CD4-positive, alpha-beta T cell treated with Interferon alpha-2 for 1 hour (primary cell): Measurements from ENCODE around the gene SMAD1.
A peak's percentile ranks its signal among the peaks of the same experiment; 100 is the strongest.

Experiments
- DNase-seq, 2 donors: peaks; one replicate each; pipeline ENCODE4 v3.0.0-alpha.2; 2020 to 2022

Gene SMAD1

GRCh38 chr4:145481164-145481941 is at the start of gene SMAD1:
Gene SMAD1 (plus strand): TSS chr4:145481853. CDS start chr4:145514614, 32,761 bp downstream.
- peak; percentile 14 to 20 for DNase-seq

DNA sequence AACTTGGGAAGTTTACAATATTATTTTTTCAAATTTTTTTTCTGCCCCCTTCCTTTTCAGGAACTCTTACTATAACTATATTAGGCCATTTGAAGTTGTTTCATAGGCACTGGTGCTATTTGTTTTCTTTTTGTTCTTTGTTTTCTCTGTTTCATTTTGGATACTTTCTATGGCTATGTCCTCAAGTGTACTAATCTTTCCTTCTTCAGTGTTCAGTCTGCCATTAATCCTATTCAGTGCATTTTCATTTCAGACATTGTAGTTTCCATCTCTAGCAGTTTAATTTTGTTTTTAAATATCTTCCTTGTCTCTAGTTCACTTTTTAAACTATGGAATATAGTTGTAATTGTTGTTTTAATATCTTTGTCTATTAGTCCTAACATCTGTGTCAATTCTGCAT is 48.0 kb upstream of the SMAD1 start:
- DNase-seq: no peak

DNA sequence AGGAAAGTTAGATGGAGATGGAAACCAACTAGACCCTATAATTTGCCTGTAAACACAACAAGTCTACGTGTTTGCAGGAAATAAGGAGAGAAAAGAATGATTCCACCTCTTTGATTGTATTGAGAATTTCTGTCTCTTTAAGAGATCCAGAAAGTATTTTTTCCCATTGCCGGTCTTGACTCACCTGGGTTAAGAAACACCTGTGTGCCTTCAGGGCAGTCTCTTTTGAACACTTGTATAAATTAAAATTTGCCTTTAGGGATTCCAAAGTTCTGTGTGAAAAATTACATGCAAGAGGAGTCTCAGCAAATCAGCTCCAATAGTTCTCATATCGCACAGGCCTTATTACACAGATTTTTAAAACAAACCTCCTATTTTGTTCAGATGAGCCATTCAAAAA is 46.0 kb upstream of the SMAD1 start:
- DNase-seq: no peak

- no peak for DNase-seq
Observed at GRCh38 chr4:145436114-145436513, 45.5 kb upstream of the SMAD1 start.

DNA sequence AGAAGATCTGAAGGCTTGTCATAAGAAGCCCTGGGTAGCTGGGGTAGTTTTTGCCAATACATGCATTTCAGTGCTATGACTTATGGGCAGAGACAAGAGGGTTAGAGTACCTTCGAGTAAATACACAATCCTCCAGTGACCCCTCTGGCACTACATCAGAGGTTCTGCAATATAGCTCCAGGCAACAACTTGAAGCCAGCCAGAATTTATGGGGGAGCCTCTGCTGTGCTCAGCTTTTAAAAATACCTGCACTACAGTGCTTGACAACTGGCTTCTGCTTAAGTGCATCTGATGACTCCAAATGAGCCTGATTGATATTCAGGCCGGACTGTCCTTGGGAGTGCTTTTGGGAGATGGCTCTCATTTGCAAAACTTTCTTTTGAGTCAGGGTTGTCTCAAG is 44.9 kb upstream of the SMAD1 start:
- DNase-seq: no peak

DNA sequence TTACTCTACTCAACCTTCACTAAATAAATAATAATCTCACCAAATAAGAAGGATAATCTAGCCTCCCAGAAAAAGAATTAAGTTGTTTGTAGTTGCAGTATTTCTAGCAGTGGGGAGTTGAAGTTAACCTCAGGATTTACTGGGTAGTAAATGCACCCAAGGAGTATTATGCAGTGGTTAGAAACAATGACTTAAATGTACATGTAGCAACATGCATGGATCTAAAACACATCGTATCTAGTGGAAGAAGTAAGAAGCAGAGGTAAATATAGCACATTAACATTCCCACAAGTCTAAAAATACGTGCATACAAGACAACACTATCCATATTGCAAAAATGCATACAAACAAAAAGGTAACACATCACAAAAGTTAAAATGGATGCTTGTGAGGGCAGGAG is 44.2 kb upstream of the SMAD1 start:
- DNase-seq: no peak

DNA sequence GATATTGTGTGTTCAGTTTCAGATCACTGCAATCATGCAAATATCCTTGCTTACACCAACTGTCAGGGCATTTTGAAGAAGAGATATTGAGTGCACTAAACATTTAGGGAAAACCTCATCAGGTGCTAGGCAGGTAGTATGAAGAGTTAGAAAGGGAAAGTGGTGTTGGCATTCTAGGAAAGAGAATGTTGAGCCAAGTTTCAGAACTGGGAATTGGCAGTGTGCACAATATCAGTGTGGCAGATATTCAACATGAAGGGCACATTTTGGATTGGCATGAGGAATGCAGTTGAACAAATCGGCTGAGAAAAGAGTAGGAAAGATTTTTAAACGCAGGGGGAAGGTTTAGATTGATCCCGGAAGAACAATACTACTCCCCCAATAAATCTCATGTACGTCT is 43.4 kb upstream of the SMAD1 start:
- DNase-seq: no peak

GRCh38 chr4:145440292-145441007 is 41.2 kb upstream of the SMAD1 start:
- no peak for DNase-seq

GRCh38 chr4:145446184-145446583 is 35.5 kb upstream of the SMAD1 start:
- no peak for DNase-seq

GRCh38 chr4:145451895-145452294 is 29.8 kb upstream of the SMAD1 start:
- no peak for DNase-seq

DNA sequence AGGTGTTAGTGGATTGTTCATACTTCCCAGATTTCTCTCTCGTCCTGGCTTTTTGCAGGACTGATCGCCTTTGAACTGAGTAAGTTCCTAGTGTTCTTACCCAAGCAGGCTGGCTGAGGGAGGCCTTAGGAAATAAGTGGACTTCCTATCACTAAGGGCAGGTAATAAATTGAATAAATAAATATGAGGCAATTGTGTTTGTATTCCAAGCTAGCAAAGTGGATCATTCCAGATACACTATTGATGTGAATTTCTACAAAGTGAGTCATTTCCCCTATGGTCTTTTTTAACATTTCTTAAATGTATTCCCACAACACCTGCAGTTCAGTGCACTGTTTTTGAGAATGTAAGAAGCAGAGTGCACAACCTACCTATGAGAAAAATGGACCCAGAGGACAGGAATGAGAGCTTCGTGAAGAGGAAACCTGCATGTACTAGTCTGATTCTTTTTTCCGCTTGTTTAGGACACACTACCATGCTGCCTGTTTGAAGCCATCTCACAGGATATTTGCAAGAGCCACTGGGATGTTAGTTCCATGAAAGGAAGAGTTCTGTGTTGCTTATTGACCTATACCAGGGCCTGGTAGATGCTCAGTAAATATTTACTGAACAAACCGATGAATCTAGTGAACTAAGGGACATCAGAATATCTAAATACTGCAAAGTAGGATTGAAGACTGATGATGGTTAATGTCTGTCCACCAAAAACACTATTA is 29.0 kb upstream of the SMAD1 start:
- DNase-seq: no peak

DNA sequence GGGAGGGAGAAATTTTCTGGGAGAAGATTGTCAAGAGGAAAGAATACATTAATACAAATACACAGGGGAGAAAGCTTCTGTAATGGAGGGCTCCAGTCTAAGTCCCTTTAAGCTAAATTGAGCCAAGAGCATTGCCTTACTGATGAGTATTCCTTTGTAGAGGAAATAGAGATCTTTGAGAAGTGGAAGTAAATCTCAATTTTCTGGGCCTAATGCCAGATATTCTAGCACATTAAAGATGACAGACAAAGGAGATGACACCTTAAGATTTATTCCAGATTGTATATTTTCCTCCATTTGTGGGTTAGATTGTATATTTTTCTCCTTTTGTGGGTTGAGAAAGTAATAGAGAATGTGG is 28.5 kb upstream of the SMAD1 start:
- DNase-seq: no peak

DNA sequence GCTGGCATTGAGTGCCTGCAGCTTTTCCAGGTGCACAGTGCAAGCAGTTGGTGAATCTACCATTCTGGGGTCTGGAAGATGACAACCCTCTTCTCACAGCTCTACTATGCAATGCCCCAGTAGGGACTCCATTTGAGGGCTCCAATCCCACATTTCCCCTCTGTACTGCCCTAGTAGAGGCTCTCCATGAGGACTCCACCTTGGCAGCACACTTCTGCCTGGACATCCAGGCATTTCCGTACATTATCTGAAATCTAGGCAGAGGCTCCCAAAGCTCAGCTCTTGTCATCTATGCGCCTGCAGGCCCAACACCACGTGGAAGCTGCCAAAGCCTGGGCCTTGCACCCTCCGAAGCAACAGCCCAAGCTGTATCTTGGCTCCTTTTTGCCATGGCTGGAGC is 8.4 kb upstream of the SMAD1 start:
- no peak for DNase-seq

DNA sequence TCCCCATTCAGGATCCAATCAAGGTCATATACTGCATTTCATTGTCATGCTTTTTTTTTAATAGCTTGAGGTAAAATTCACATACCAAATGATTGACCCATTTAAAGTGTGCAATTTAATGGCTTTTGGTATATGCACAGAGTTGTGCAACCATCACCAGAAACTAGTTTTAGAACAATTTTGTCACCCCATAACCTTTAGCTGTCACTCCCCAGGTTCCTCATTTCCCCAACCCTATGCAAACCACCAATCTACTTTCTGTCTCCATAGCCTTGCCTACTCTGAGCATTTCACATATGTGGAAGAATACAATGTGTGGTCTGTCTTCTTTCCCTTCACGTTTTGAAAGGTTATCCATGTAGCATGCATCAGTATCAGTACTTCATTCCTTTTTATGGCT is 1.4 kb upstream of the SMAD1 start:
- no peak for DNase-seq

DNA sequence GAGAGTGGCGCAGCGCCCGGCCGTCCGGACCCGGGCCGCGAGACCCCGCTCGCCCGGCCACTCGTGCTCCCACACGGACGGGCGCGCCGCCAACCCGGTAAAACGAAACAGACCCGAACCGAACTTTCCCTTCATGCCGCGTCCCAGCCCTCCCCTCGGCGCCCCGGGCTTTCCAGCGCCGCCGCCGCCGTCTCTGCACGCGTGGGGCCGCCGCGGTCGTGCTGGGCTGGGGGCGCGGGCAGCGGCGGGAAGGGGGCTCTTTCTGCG is 222 bp downstream of the SMAD1 start:
- no peak for DNase-seq

DNA sequence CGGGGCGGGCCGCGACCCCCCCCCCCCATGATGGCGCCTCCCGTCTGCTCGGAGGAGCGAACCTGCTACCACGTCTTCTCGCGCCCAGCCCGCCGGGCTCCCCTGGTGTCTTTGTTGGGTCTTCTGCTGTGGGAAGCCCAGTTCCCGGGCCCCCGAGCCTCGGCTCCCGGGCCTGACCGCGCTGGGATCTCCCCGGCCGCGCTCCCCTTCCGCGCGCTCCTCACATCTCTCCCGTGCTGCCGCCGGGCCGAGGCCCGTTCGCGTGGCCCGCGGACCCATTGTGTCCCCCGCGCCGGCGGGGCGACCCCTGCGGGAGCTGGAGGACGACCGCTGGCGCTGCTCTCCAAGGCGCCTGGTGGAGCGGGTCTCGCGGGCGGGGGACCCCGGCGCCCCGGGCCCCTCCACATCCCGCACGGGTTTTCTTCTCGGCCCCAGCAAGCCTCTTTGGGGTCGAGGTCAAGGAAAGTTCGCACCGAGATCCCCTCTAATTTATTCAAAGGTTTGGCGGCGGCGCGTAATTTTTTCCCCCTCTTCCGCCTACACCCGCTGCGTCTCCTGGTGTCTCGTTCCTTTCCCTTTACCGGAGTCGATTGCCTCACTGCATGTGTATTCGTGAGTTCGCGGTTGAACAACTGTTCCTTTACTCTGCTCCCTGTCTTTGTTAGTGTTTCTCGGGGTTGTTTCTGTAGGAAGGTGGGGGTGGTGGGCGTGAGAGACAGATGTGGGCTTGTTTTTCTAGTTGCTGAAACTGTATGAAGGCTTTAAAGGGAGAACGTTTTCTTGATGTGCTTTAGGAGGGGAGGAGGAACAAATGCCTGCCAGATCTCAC is 770 bp downstream of the SMAD1 start:
- peak; percentile 3 to 6 for DNase-seq

DNA sequence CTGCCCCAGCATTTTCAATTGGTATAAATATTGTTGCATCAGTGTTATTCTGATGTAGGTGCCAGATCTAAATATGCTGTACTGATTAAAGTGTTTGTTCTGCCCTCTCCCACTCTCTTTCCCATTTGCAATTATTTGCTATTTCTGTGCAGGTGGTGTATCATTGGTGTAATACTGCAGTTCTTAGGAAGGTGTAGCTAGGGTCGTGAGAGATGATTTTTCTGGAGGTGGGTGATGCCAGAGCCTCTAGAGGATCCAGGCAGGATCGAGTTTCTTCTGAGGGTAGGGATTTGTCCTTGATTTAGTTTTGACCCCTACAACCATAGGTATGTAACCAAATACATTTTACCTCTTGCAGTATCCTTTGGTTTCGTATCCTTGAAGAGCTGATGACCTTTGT is 1.9 kb downstream of the SMAD1 start:
- no peak for DNase-seq

GRCh38 chr4:145484225-145484846 is 2.7 kb downstream of the SMAD1 start:
- no peak for DNase-seq

DNA sequence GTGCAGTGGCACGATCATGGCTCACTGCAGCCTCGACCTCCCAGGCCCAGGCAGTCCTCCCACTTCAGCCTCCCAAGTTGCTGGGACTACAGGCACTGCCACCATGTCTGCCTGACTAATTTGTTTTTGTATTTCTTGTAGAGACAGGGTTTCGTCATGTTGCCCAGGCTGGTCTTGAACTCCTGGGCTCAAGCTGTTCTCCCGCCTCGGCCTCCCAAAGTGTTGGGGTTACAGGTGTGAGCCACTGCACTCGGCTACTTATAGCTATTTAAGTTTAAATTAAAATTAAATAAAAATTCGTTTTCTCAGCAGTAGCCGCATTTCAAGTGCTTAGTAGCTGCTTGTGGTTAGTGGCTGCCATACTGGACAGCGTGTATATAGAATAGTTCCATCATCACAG is 3.5 kb downstream of the SMAD1 start:
- DNase-seq: no peak

DNA sequence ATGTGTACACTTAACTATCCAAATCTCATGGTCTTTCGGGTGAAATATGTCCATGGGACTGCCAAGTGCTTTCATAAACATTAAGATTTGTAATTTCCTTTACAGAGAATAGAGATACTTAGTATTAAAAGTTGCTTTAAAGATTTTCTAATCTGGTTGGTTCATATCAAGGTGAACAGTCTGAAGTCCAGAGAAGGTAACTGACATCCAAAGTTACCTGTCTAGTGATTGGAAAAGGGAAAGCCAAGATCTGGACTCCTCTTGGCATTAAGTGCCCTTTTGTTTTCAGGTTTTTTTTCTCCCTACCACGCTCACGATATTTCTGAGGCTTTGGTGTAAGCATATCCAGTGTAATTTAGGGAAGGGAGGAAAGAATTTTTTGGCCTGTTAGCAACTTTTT is 5.0 kb downstream of the SMAD1 start:
- no peak for DNase-seq

DNA sequence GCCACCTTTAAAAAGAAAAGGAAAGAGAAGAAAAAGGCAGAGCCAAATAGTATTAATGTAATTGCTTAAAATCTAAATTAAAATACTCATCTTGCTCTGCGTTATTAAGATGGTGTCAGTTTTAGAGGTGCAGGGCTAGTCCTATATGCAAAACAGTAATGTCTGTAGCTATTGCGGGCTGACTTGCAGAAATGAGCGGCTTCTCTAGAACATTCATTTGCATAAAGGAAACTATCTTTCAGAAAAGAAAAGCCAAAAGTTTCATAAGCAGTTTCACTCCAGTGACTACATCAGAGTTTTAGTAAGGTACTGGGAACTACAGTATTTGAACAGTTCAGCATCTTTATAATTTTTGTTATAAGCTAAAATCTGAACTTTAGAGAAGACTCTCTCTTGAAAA is 6.0 kb downstream of the SMAD1 start:
- peak in 1 of 2 donors; percentile 6 for DNase-seq

DNA sequence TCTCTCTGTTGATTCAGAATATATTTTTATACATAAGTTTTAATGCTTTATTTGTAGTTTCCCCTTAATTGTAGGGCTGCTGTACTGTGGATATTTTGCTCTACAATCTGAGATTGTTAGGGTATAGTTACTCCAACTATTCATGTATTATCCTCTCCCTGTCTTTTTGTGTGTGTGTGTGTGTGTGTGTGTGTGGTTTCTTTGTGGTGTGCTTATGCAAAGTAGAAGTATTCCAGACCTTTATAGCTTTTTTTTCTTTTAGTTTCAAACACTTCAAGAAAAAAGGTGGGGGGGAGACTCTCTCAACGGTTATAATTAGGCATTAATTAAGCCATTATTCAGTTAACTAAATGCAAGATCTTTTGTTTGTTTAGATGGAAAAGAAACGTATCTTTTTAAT is 6.7 kb downstream of the SMAD1 start:
- DNase-seq: no peak

GRCh38 chr4:145489556-145489955 is 7.9 kb downstream of the SMAD1 start:
- DNase-seq: no peak
